Endodermal cell (in vitro differentiated cells): ENCODE data around the gene PLA1A. TPM values are rescaled to one million over a fixed set of nuclear protein-coding genes. Genes with fewer than 3 reads are reported as not detected.

Experiments
- DNase-seq: peaks from one replicate; pipeline ENCODE4 v3.0.0-alpha.2; 2017
- H3K27ac ChIP-seq: 2 replicates; pipeline ENCODE4 v1.5.1; 2013; ENCODE audit warnings: mild to moderate bottlenecking, low read depth, low read length, moderate library complexity
- H3K27me3 ChIP-seq: 2 replicates; pipeline ENCODE4 v1.6.1; 2013; ENCODE audit warnings: mild to moderate bottlenecking, low read length, moderate library complexity; ENCODE audit not compliant: insufficient read depth, control insufficient read depth, poor library complexity, severe bottlenecking
- H3K36me3 ChIP-seq: 2 replicates; pipeline ENCODE4 v1.7.0; 2013; ENCODE audit warnings: mild to moderate bottlenecking, low read length, moderate library complexity; ENCODE audit not compliant: control insufficient read depth, insufficient read depth
- H3K4me1 ChIP-seq: one replicate; pipeline ENCODE4 v1.7.0; 2013; ENCODE audit warnings: low read length; ENCODE audit not compliant: control insufficient read depth, insufficient read depth
- H3K4me3 ChIP-seq: 2 replicates; pipeline ENCODE4 v1.5.1; 2013; ENCODE audit warnings: mild to moderate bottlenecking, low read length, moderate library complexity
- H3K9ac ChIP-seq: 2 replicates; pipeline ENCODE4 v1.6.1; 2013; ENCODE audit warnings: mild to moderate bottlenecking, low read length, moderate library complexity; ENCODE audit not compliant: poor library complexity, severe bottlenecking; ENCODE audit errors: extremely low read depth
- H3K9me3 ChIP-seq: 2 replicates; pipeline ENCODE4 v1.6.1; 2013; ENCODE audit warnings: mild to moderate bottlenecking, low read length, moderate library complexity; ENCODE audit not compliant: control insufficient read depth
- H3K27ac Mint-ChIP-seq: 2 replicates; pipeline ENCODE4 v1.8.0; 2020; ENCODE audit warnings: mixed read lengths
- H3K27me3 Mint-ChIP-seq: 2 replicates; pipeline ENCODE4 v1.8.0; 2021; ENCODE audit warnings: mild to moderate bottlenecking, mixed read lengths; ENCODE audit not compliant: insufficient read depth
- H3K36me3 Mint-ChIP-seq: 2 replicates; pipeline ENCODE4 v1.8.0; 2020; ENCODE audit warnings: low read depth, mixed read lengths
- H3K4me1 Mint-ChIP-seq: 2 replicates; pipeline ENCODE4 v1.8.0; 2020; ENCODE audit warnings: mixed read lengths
- H3K4me3 Mint-ChIP-seq: 2 replicates; pipeline ENCODE4 v1.8.0; 2020; ENCODE audit warnings: mild to moderate bottlenecking, moderate library complexity, mixed read lengths
- H3K9me3 Mint-ChIP-seq: 2 replicates; pipeline ENCODE4 v1.8.0; 2020; ENCODE audit warnings: mild to moderate bottlenecking, mixed read lengths
- WGBS, 2 experiments: methylation state at CpG; one replicate each; pipeline versions ENCODE4 v1.1.5 to v1.1.7; 2013; ENCODE audit warnings: missing lambda C conversion rate in 2 of 2, mixed read lengths in 1 of 2; ENCODE audit not compliant: insufficient coverage in 1 of 2, insufficient read length in 1 of 2; 5-methylcytosine and 5-hydroxymethylcytosine counted together
- total RNA-seq, 2 donors: library from RNA; stranded (reverse); fragmentation: NEBNext Ultra II Directional in 1 of 2; extraction: Animal tissue kit (Norgen Biotek cat#: 25700) in 1 of 2; gene quantifications; 2 replicates in 1 of 2; 3 replicates in 1 of 2; pipeline ENCODE4 v1.2.1, GENCODE V29; 2021
- TF ChIP-seq, protein P1 (sequence below): fragments of 200-600 bp; sonication (generic); conservative IDR thresholded peaks from 2 replicates; pipeline ENCODE4 v1.5.0; 2021; ENCODE audit warnings: antibody characterized with exemption, mild to moderate bottlenecking

Gene PLA1A
- total RNA-seq, 2 donors from 2014 or later: 2.4 to 5.3 TPM

GRCh38 chr3:119642746-119643473 is 45.2 kb downstream of the PLA1A start:
- H3K4me3 ChIP-seq: no peak overlapping the region
- H3K4me1 Mint-ChIP-seq: peaks cover 14% of the 10 kb centered on the region
- WGBS, 2 experiments: 85 to 100% methylated on average over 3 to 5 of the region's 5 CpGs
- no peak overlapping the region for H3K27ac ChIP-seq
- H3K9me3 Mint-ChIP-seq: no peaks in the 10 kb centered on the region
- H3K27me3 Mint-ChIP-seq: no peaks in the 10 kb centered on the region
- no peaks in the 10 kb centered on the region for H3K9me3 ChIP-seq
- peaks cover 3% of the 10 kb centered on the region for H3K4me1 ChIP-seq
- no peak overlapping the region for H3K4me3 Mint-ChIP-seq
- H3K36me3 ChIP-seq: no peaks in the 10 kb centered on the region
- no peak overlapping the region for H3K27ac Mint-ChIP-seq
- no peak overlapping the region for H3K9ac ChIP-seq
- DNase-seq: no peak
- TF ChIP-seq, protein P1, sequence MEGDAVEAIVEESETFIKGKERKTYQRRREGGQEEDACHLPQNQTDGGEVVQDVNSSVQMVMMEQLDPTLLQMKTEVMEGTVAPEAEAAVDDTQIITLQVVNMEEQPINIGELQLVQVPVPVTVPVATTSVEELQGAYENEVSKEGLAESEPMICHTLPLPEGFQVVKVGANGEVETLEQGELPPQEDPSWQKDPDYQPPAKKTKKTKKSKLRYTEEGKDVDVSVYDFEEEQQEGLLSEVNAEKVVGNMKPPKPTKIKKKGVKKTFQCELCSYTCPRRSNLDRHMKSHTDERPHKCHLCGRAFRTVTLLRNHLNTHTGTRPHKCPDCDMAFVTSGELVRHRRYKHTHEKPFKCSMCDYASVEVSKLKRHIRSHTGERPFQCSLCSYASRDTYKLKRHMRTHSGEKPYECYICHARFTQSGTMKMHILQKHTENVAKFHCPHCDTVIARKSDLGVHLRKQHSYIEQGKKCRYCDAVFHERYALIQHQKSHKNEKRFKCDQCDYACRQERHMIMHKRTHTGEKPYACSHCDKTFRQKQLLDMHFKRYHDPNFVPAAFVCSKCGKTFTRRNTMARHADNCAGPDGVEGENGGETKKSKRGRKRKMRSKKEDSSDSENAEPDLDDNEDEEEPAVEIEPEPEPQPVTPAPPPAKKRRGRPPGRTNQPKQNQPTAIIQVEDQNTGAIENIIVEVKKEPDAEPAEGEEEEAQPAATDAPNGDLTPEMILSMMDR: no peak
- H3K27me3 ChIP-seq: no peaks in the 10 kb centered on the region
- H3K36me3 Mint-ChIP-seq: no peaks in the 10 kb centered on the region

- H3K4me1 ChIP-seq: peaks cover 3% of the 10 kb centered on the region
- H3K9ac ChIP-seq: no peak overlapping the region
- Mint-ChIP-seq H3K27me3 (no peaks in the 10 kb centered on the region), H3K9me3 (no peaks in the 10 kb centered on the region), H3K4me1 (peaks cover 11% of the 10 kb centered on the region), H3K36me3 (no peaks in the 10 kb centered on the region), H3K4me3 (no peak overlapping the region), H3K27ac (no peak overlapping the region)
- no peak for DNase-seq
- H3K4me3 ChIP-seq: no peak overlapping the region
- H3K9me3 ChIP-seq: no peaks in the 10 kb centered on the region
- H3K27ac ChIP-seq: no peak overlapping the region
- WGBS, 2 experiments: 100% methylated on average over 2 of the region's 2 CpGs
- TF ChIP-seq, protein P1: no peak
- H3K27me3 ChIP-seq: no peaks in the 10 kb centered on the region
- H3K36me3 ChIP-seq: no peaks in the 10 kb centered on the region
These were observed 45.8 kb downstream of the PLA1A start for GRCh38 chr3:119643528-119643927.

GRCh38 chr3:119644481-119644880 is 46.8 kb downstream of the PLA1A start:
- no peak overlapping the region for H3K4me3 Mint-ChIP-seq
- H3K4me1 Mint-ChIP-seq: peaks cover 6% of the 10 kb centered on the region
- 100% methylated on average over 1 of the region's 1 CpG; no CpG with 5 or more reads in 1 of the 2 experiments for WGBS, 2 experiments
- no peaks in the 10 kb centered on the region for H3K27me3 ChIP-seq
- H3K9me3 ChIP-seq: no peaks in the 10 kb centered on the region
- TF ChIP-seq, protein P1: no peak
- no peaks in the 10 kb centered on the region for H3K27me3 Mint-ChIP-seq
- no peak overlapping the region for H3K27ac ChIP-seq
- no peak overlapping the region for H3K27ac Mint-ChIP-seq
- H3K4me1 ChIP-seq: no peaks in the 10 kb centered on the region
- no peaks in the 10 kb centered on the region for H3K36me3 ChIP-seq
- no peak for DNase-seq
- H3K9me3 Mint-ChIP-seq: no peaks in the 10 kb centered on the region
- H3K9ac ChIP-seq: no peak overlapping the region
- no peaks in the 10 kb centered on the region for H3K36me3 Mint-ChIP-seq
- no peak overlapping the region for H3K4me3 ChIP-seq
